Aorta (tissue), 5 donors: ENCODE data around the gene ERC2. TPM values are rescaled to one million over a fixed set of nuclear protein-coding genes. Genes with fewer than 3 reads are reported as not detected.

Experiments
- ATAC-seq: fragments of 200-7000 bp; cut with Tn5 transposase; one replicate; pipeline ENCODE4 v1.9.1; 2022; ENCODE audit warnings: moderate library complexity; ENCODE audit not compliant: low FRiP score
- DNase-seq, 2 donors: peaks; one replicate each; pipeline ENCODE4 v3.0.0-alpha.2; 2020
- H3K27ac ChIP-seq, 2 donors: one replicate each; pipeline ENCODE4 v1.5.1; 2013; ENCODE audit warnings: low read length in 2 of 2, mild to moderate bottlenecking in 2 of 2, moderate library complexity in 2 of 2, control low read depth in 1 of 2, inconsistent platforms in 1 of 2, low read depth in 1 of 2
- H3K27me3 ChIP-seq, 2 donors: one replicate each; pipeline ENCODE4 v1.6.1; 2013; ENCODE audit warnings: control low read depth in 1 of 2, low read length in 1 of 2, mild to moderate bottlenecking in 1 of 2, moderate library complexity in 1 of 2; ENCODE audit not compliant: insufficient read depth in 2 of 2, control insufficient read depth in 1 of 2
- H3K36me3 ChIP-seq, 2 donors: one replicate each; pipeline ENCODE4 v1.6.1; 2013; ENCODE audit warnings: control low read depth in 1 of 2, low read length in 1 of 2, mild to moderate bottlenecking in 1 of 2; ENCODE audit not compliant: insufficient read depth in 2 of 2, control insufficient read depth in 1 of 2
- H3K4me1 ChIP-seq, 2 donors: one replicate each; pipeline ENCODE4 v1.6.1; 2013; ENCODE audit warnings: low read length in 2 of 2, control low read depth in 1 of 2, mild to moderate bottlenecking in 1 of 2, moderate library complexity in 1 of 2; ENCODE audit not compliant: insufficient read depth in 2 of 2, control insufficient read depth in 1 of 2
- H3K4me3 ChIP-seq, 2 donors: one replicate each; pipeline ENCODE4 v1.5.1; 2013; ENCODE audit warnings: low read length in 2 of 2, control low read depth in 1 of 2, mild to moderate bottlenecking in 1 of 2
- H3K9me3 ChIP-seq: one replicate; pipeline ENCODE4 v1.6.1; 2013; ENCODE audit warnings: mild to moderate bottlenecking, low read length; ENCODE audit not compliant: control insufficient read depth
- WGBS, 2 donors: extraction: QIAGEN DNeasy Blood & Tissue Kit; methylation state at CpG; one replicate each; pipeline ENCODE4 v1.1.7; 2013; 5-methylcytosine and 5-hydroxymethylcytosine counted together
- intact Hi-C, 2 donors: fragments of 100-400 bp; cut with DNase I; formaldehyde crosslinking; loops; one replicate each; pipeline versions ENCODE4 v1.14.2 to v1.15.0; 2022
- polyA plus RNA-seq, 2 donors: library from polyadenylated mRNA; stranded (reverse); fragments of 200-250 nt; gene quantifications; one replicate each; pipeline ENCODE4 v1.2.3, GENCODE V29; 2013
- total RNA-seq, 2 donors: library from RNA; stranded (reverse); fragmentation: NEBNext Ultra II Directional; extraction: Animal tissue kit (Norgen Biotek cat#: 25700); gene quantifications; one replicate each; pipeline ENCODE4 v1.2.1, GENCODE V29; 2021
- donor health status: healthy with polysubstance abuse.
- donor health status: Bipolar disorder and iron deficiency.
- donor health status: DM: no; HTN: no; CAD: no.
- donor health status: DM: no; HTN: no; CAD: no.
- donor health status: DM: yes; HTN: yes; CAD: no.

ERC2 gene
- total and polyA plus RNA-seq, 4 donors, result 0.27 to 0.55 TPM; not detected in 2

- H3K4me3 ChIP-seq, result no peak overlapping the region
- no peaks in the 10 kb centered on the region for H3K27me3 ChIP-seq
- intact Hi-C loops, result no loop called here
- 73 to 74% methylated on average over 2 of the region's 2 CpGs for WGBS, 2 donors
- H3K9me3 ChIP-seq, result peaks cover 1% of the 10 kb centered on the region
- H3K4me1 ChIP-seq, result no peaks in the 10 kb centered on the region
- H3K27ac ChIP-seq, result no peak overlapping the region
- DNase-seq, result no peak
- no peak for ATAC-seq
- H3K36me3 ChIP-seq, result no peaks in the 10 kb centered on the region
These were observed 69.6 kb downstream of the ERC2 start for GRCh38 chr3:56398659-56399058.

GRCh38 chr3:56397798-56398197, 70.5 kb downstream of the ERC2 start:
- no peaks in the 10 kb centered on the region for H3K27me3 ChIP-seq
- H3K4me3 ChIP-seq, result no peak overlapping the region
- WGBS, 2 donors, result 71 to 83% methylated on average over 2 of the region's 2 CpGs
- DNase-seq (no peak), ATAC-seq (no peak)
- intact Hi-C loops, result no loop called here
- H3K36me3 ChIP-seq, result no peaks in the 10 kb centered on the region
- no peak overlapping the region for H3K27ac ChIP-seq
- peaks cover under 1% of the 10 kb centered on the region for H3K9me3 ChIP-seq
- no peaks in the 10 kb centered on the region for H3K4me1 ChIP-seq

- Histone ChIP-seq H3K4me1 (no peaks in the 10 kb centered on the region), H3K9me3 (no peaks in the 10 kb centered on the region), H3K4me3 (no peak overlapping the region), H3K27me3 (no peaks in the 10 kb centered on the region), H3K36me3 (no peaks in the 10 kb centered on the region), H3K27ac (no peak overlapping the region)
- 53 to 70% methylated on average over 3 of the region's 3 CpGs for WGBS, 2 donors
- DNase-seq (no peak), ATAC-seq (no peak)
- intact Hi-C loops, result no loop called here
These were observed 79.0 kb downstream of the ERC2 start for GRCh38 chr3:56389183-56389830.

GRCh38 chr3:56383092-56383491, 85.2 kb downstream of the ERC2 start:
- H3K4me3 ChIP-seq, result no peak overlapping the region
- no peaks in the 10 kb centered on the region for H3K4me1 ChIP-seq
- WGBS, 2 donors, result 59 to 70% methylated on average over 3 of the region's 3 CpGs
- H3K27me3 ChIP-seq, result no peaks in the 10 kb centered on the region
- H3K36me3 ChIP-seq, result no peaks in the 10 kb centered on the region
- DNase-seq (no peak), ATAC-seq (no peak)
- no peak overlapping the region for H3K27ac ChIP-seq
- no peaks in the 10 kb centered on the region for H3K9me3 ChIP-seq
- intact Hi-C loops, result no loop called here

- Histone ChIP-seq H3K9me3 (peaks cover 3% of the 10 kb centered on the region), H3K4me1 (no peaks in the 10 kb centered on the region), H3K27ac (no peak overlapping the region), H3K36me3 (no peaks in the 10 kb centered on the region), H3K4me3 (no peak overlapping the region), H3K27me3 (no peaks in the 10 kb centered on the region)
- 32 to 38% methylated on average over 7 of the region's 7 CpGs for WGBS, 2 donors
- no peak for DNase-seq
- intact Hi-C loops, result no loop called here
- no peak for ATAC-seq
These were observed 88.5 kb downstream of the ERC2 start for GRCh38 chr3:56379723-56380287.

GRCh38 chr3:56375654-56376053, 92.6 kb downstream of the ERC2 start:
- WGBS, 2 donors, result 83 to 86% methylated on average over 3 of the region's 3 CpGs
- no peak for ATAC-seq
- no peaks in the 10 kb centered on the region for H3K4me1 ChIP-seq
- no peak overlapping the region for H3K27ac ChIP-seq
- H3K36me3 ChIP-seq, result no peaks in the 10 kb centered on the region
- intact Hi-C loops, result no loop called here
- peaks cover 3% of the 10 kb centered on the region for H3K9me3 ChIP-seq
- H3K4me3 ChIP-seq, result no peak overlapping the region
- no peaks in the 10 kb centered on the region for H3K27me3 ChIP-seq
- DNase-seq, result no peak

- Histone ChIP-seq H3K36me3 (no peaks in the 10 kb centered on the region), H3K4me1 (no peaks in the 10 kb centered on the region), H3K9me3 (peaks cover 3% of the 10 kb centered on the region), H3K4me3 (no peak overlapping the region), H3K27ac (no peak overlapping the region), H3K27me3 (no peaks in the 10 kb centered on the region)
- 37 to 39% methylated on average over 1 of the region's 1 CpG for WGBS, 2 donors
- intact Hi-C loops, result no loop called here
- no peak for DNase-seq
- no peak for ATAC-seq
These were observed 94.9 kb downstream of the ERC2 start for GRCh38 chr3:56373386-56373785.

- DNase-seq (no peak), ATAC-seq (no peak)
- Histone ChIP-seq H3K36me3 (no peaks in the 10 kb centered on the region), H3K4me1 (no peaks in the 10 kb centered on the region), H3K4me3 (no peak overlapping the region), H3K27ac (no peak overlapping the region), H3K27me3 (no peaks in the 10 kb centered on the region), H3K9me3 (peaks cover 3% of the 10 kb centered on the region)
- intact Hi-C loops, result no loop called here
- 57 to 62% methylated on average over 3 of the region's 3 CpGs for WGBS, 2 donors
These were observed 97.1 kb downstream of the ERC2 start for GRCh38 chr3:56370991-56371775.

GRCh38 chr3:56369914-56370313, 98.4 kb downstream of the ERC2 start:
- no peak for DNase-seq
- H3K9me3 ChIP-seq, result no peaks in the 10 kb centered on the region
- H3K36me3 ChIP-seq, result no peaks in the 10 kb centered on the region
- intact Hi-C loops, result no loop called here
- no peak for ATAC-seq
- H3K4me1 ChIP-seq, result no peaks in the 10 kb centered on the region
- no peak overlapping the region for H3K27ac ChIP-seq
- WGBS, 2 donors, result 89 to 93% methylated on average over 3 of the region's 3 CpGs
- no peaks in the 10 kb centered on the region for H3K27me3 ChIP-seq
- no peak overlapping the region for H3K4me3 ChIP-seq
